Sigmoid colon (tissue), 3 donors: Measurements from ENCODE around the gene OR11H7.
"Not testable (repeated sequence)": the region's sequence is repeated elsewhere in the genome, so short reads cannot be mapped to it uniquely, and the experiment has no call there.

ENCODE experiments used
- POLR2A ChIP-seq, 2 donors: fragments of 450-650 bp; IDR thresholded peaks; one replicate each; pipeline ENCODE4 v1.6.1; 2016; ENCODE audit warnings: antibody characterized with exemption in 2 of 2, mild to moderate bottlenecking in 2 of 2, moderate library complexity in 2 of 2
- TF ChIP-seq, protein P1 (sequence below), 4 experiments: fragments of 450-650 bp in 3 of 4; fragments of 200-600 bp in 1 of 4; IDR thresholded peaks; one replicate each; pipeline ENCODE4 v1.5.1; 2016 to 2019; ENCODE audit warnings: antibody characterized with exemption in 4 of 4, mild to moderate bottlenecking in 3 of 4, moderate library complexity in 2 of 4

DNA sequence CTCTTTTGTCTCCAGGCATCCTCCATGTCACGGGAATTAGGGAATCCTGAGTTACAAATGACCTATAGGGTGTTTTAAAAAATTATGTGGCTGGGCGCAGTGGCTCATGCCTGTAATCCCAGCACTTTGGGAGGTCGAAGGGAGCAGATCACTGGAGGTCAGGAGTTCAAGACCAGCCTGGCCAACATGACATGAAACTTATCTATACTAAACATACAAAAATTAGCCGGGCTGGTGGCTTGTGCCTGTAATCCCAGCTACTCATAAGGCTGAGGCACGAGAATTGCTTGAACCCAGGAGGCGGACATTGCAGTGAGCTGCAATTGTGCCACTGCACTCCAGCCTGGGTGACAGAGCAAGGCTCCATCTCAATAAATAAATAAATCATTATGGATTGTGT is 33.6 kb upstream of the OR11H7 start:
- TF ChIP-seq, protein P1, sequence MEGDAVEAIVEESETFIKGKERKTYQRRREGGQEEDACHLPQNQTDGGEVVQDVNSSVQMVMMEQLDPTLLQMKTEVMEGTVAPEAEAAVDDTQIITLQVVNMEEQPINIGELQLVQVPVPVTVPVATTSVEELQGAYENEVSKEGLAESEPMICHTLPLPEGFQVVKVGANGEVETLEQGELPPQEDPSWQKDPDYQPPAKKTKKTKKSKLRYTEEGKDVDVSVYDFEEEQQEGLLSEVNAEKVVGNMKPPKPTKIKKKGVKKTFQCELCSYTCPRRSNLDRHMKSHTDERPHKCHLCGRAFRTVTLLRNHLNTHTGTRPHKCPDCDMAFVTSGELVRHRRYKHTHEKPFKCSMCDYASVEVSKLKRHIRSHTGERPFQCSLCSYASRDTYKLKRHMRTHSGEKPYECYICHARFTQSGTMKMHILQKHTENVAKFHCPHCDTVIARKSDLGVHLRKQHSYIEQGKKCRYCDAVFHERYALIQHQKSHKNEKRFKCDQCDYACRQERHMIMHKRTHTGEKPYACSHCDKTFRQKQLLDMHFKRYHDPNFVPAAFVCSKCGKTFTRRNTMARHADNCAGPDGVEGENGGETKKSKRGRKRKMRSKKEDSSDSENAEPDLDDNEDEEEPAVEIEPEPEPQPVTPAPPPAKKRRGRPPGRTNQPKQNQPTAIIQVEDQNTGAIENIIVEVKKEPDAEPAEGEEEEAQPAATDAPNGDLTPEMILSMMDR (IDR thresholded peaks at IDR 0.05): not testable (repeated sequence)
- not testable (repeated sequence) for TF ChIP-seq POLR2A (IDR thresholded peaks at IDR 0.05)
